Suprapubic skin (tissue), 4 donors: Measurements from ENCODE around the gene CALHM2. TPM values are rescaled to one million over a fixed set of nuclear protein-coding genes. Genes with fewer than 3 reads are reported as not detected.

Experiments used
- DNase-seq, 2 donors: peaks; one replicate each; pipeline ENCODE4 v3.0.0-alpha.2; 2019; ENCODE audit warnings: low spot score in 2 of 2
- H3K27ac ChIP-seq: fragments of 200-600 bp; sonication (generic); one replicate; pipeline ENCODE4 v1.5.1; 2019
- H3K27me3 ChIP-seq: fragments of 200-600 bp; sonication (generic); one replicate; pipeline ENCODE4 v1.5.1; 2019
- H3K36me3 ChIP-seq: fragments of 200-600 bp; sonication (generic); one replicate; pipeline ENCODE4 v1.5.1; 2019
- H3K4me1 ChIP-seq: fragments of 200-600 bp; sonication (generic); one replicate; pipeline ENCODE4 v1.5.1; 2019
- H3K4me3 ChIP-seq: fragments of 200-600 bp; sonication (generic); one replicate; pipeline ENCODE4 v1.5.1; 2019; ENCODE audit warnings: mild to moderate bottlenecking
- H3K9me3 ChIP-seq: fragments of 200-600 bp; sonication (generic); one replicate; pipeline ENCODE4 v1.5.1; 2019
- EP300 ChIP-seq: sonication (generic); formaldehyde crosslinking; IDR thresholded peaks from one replicate; pipeline ENCODE4 v1.6.1; 2017; ENCODE audit warnings: antibody characterized with exemption
- POLR2A ChIP-seq, 2 donors: fragments of 450-650 bp; IDR thresholded peaks; one replicate each; pipeline ENCODE4 v1.6.1; 2017; ENCODE audit warnings: antibody characterized with exemption in 2 of 2, mild to moderate bottlenecking in 2 of 2, moderate library complexity in 2 of 2
- POLR2AphosphoS5 ChIP-seq, 3 donors: sonication (generic); formaldehyde crosslinking; IDR thresholded peaks; one replicate each; pipeline ENCODE4 v1.6.1; 2017; ENCODE audit warnings: antibody characterized with exemption in 3 of 3
- WGBS: methylation state at CpG from one replicate; pipeline ENCODE4 v1.1.5; 2018; 5-methylcytosine and 5-hydroxymethylcytosine counted together
- total RNA-seq, 4 donors: library from RNA; depleted of rRNA; stranded (reverse); fragments of >200 nt; gene quantifications; one replicate each; pipeline ENCODE4 v1.1.0, GENCODE V29; 2016
- TF ChIP-seq, protein P1 (sequence below), 2 donors: fragments of 200-600 bp in 1 of 2; fragments of 450-650 bp in 1 of 2; sonication (generic) in 1 of 2; IDR thresholded peaks; one replicate each; pipeline ENCODE4 v1.5.1; 2016 to 2019; ENCODE audit warnings: antibody characterized with exemption in 2 of 2, mild to moderate bottlenecking in 1 of 2, moderate library complexity in 1 of 2

The CALHM2 gene
- total RNA-seq, 4 donors from 2014 or later: 13.7 to 17.9 (median 16.3) TPM

DNA sequence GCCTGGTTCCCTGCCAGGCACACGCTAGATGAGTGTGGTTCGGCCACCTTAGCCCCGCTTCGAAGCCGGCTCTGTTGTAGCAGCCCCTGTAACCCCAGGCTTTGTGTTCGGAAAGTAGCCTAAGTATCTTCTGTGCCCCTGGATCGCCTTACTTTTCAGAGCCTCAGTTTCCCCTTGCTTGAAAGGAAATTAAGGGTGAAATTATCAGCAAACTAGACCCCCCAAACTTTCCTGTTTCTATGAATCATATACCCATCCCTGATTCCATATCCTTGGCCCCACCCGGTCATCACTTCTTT, 55.4 kb downstream of the CALHM2 start:
- peaks cover 40% of the 10 kb centered on the region for H3K4me1 ChIP-seq
- no peak for DNase-seq
- 0% methylated on average over 8 of the region's 8 CpGs for WGBS
- H3K4me3 ChIP-seq: peak overlapping the region; percentile 73
- H3K36me3 ChIP-seq: peaks cover 34% of the 10 kb centered on the region
- TF ChIP-seq EP300 (no peak), POLR2AphosphoS5 (IDR thresholded peaks at IDR 0.05) (no peak), POLR2A (IDR thresholded peaks at IDR 0.05) (no peak)
- TF ChIP-seq, protein P1, sequence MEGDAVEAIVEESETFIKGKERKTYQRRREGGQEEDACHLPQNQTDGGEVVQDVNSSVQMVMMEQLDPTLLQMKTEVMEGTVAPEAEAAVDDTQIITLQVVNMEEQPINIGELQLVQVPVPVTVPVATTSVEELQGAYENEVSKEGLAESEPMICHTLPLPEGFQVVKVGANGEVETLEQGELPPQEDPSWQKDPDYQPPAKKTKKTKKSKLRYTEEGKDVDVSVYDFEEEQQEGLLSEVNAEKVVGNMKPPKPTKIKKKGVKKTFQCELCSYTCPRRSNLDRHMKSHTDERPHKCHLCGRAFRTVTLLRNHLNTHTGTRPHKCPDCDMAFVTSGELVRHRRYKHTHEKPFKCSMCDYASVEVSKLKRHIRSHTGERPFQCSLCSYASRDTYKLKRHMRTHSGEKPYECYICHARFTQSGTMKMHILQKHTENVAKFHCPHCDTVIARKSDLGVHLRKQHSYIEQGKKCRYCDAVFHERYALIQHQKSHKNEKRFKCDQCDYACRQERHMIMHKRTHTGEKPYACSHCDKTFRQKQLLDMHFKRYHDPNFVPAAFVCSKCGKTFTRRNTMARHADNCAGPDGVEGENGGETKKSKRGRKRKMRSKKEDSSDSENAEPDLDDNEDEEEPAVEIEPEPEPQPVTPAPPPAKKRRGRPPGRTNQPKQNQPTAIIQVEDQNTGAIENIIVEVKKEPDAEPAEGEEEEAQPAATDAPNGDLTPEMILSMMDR (IDR thresholded peaks at IDR 0.05): no peak
- H3K27me3 ChIP-seq: no peaks in the 10 kb centered on the region
- peak overlapping the region; percentile 70 for H3K27ac ChIP-seq
- H3K9me3 ChIP-seq: no peaks in the 10 kb centered on the region

Other genes starting within 250 kb of the CALHM2 start
- gene RPEL1, start 206.5 kb downstream of the CALHM2 start, total RNA-seq: not detected
- 1 to 10 TPM in 1 of 4 donors, under 1 TPM in 1, not detected in 2; 0.60 to 1.3 TPM for gene INA, start 175.2 kb downstream of the CALHM2 start, total RNA-seq
- 1 to 10 TPM; 2.6 to 7.2 (median 4.9) TPM for gene PCGF6, start 101.2 kb downstream of the CALHM2 start, total RNA-seq
- gene TAF5, start 84.4 kb downstream of the CALHM2 start, total RNA-seq: 1 to 10 TPM; 3.6 to 5.4 (median 4.1) TPM
- 100 to 1,000 TPM in 3 of 4 donors, 10 to 100 TPM in 1; 92.4 to 207 (median 167) TPM for gene ATP5MK, start 55.9 kb downstream of the CALHM2 start, total RNA-seq
- gene PDCD11, start 55.7 kb downstream of the CALHM2 start, total RNA-seq: 10 to 100 TPM; 26.4 to 38.3 (median 29.3) TPM
- gene CALHM1, start 6.5 kb upstream of the CALHM2 start, total RNA-seq: not detected
- not detected for gene CALHM3, start 26.9 kb upstream of the CALHM2 start, total RNA-seq
- gene NEURL1, start 41.3 kb upstream of the CALHM2 start, total RNA-seq: under 1 TPM in 2 of 4 donors, not detected in 2; 0.18 to 0.30 TPM